HEK293 (cell line): ENCODE measurements around the gene MRPL45.
"Not testable (repeated sequence)": the region's sequence is repeated elsewhere in the genome, so short reads cannot be mapped to it uniquely, and the experiment has no call there.

Source experiments
- ATF2 ChIP-seq: fragments of 450-650 bp; formaldehyde crosslinking; IDR thresholded peaks from 2 replicates; pipeline ENCODE4 v1.5.1; 2016; ENCODE audit warnings: missing biosample characterization, missing genetic modification characterization, low read depth
- ELK4 ChIP-seq: IDR thresholded peaks from 2 replicates; pipeline ENCODE4 v1.6.1; 2011; ENCODE audit warnings: mild to moderate bottlenecking, low read depth, low read length, borderline replicate concordance
- GLI4 ChIP-seq: fragments of 450-650 bp; formaldehyde crosslinking; IDR thresholded peaks from 2 replicates; pipeline ENCODE4 v1.5.1; 2016; ENCODE audit warnings: missing biosample characterization, missing genetic modification characterization
- OSR2 ChIP-seq: fragments of 450-650 bp; formaldehyde crosslinking; IDR thresholded peaks from 2 replicates; pipeline ENCODE4 v1.5.1; 2016; ENCODE audit warnings: missing biosample characterization, missing genetic modification characterization
- SP3 ChIP-seq: fragments of 450-650 bp; formaldehyde crosslinking; IDR thresholded peaks from 2 replicates; pipeline ENCODE4 v1.5.1; 2016; ENCODE audit warnings: missing biosample characterization, missing genetic modification characterization
- ZNF114 ChIP-seq: fragments of 450-650 bp; formaldehyde crosslinking; IDR thresholded peaks from 2 replicates; pipeline ENCODE4 v1.5.0; 2017; ENCODE audit warnings: missing biosample characterization, missing genetic modification characterization
- ZNF335 ChIP-seq: fragments of 450-650 bp; formaldehyde crosslinking; conservative IDR thresholded peaks from 2 replicates; pipeline ENCODE4 v1.5.1; 2016; ENCODE audit warnings: missing biosample characterization, missing genetic modification characterization
- ZNF76 ChIP-seq: fragments of 450-650 bp; formaldehyde crosslinking; IDR thresholded peaks from 2 replicates; pipeline ENCODE4; 2016; ENCODE audit warnings: low read depth, missing biosample characterization, missing genetic modification characterization, borderline replicate concordance
- TF ChIP-seq, protein P1 (sequence below): fragments of 450-650 bp; formaldehyde crosslinking; IDR thresholded peaks from 2 replicates; pipeline ENCODE4 v1.5.1; 2016; ENCODE audit warnings: missing biosample characterization, missing genetic modification characterization
- TF ChIP-seq, protein P2 (sequence below): fragments of 450-650 bp; formaldehyde crosslinking; IDR thresholded peaks from 2 replicates; pipeline ENCODE4 v1.5.1; 2016; ENCODE audit warnings: missing biosample characterization, missing genetic modification characterization, borderline replicate concordance

GRCh38 chr17:38266571-38266970, 30.4 kb upstream of the MRPL45 start:
- TF ChIP-seq ZNF114; GLI4 (tag by site-specific recombination); SP3 (tag by site-specific recombination); OSR2 (tag by site-specific recombination); ELK4; ZNF76 (tag by site-specific recombination); ZNF335 (tag by site-specific recombination); ATF2 (tag by site-specific recombination): not testable (repeated sequence)
- TF ChIP-seq, protein P1, sequence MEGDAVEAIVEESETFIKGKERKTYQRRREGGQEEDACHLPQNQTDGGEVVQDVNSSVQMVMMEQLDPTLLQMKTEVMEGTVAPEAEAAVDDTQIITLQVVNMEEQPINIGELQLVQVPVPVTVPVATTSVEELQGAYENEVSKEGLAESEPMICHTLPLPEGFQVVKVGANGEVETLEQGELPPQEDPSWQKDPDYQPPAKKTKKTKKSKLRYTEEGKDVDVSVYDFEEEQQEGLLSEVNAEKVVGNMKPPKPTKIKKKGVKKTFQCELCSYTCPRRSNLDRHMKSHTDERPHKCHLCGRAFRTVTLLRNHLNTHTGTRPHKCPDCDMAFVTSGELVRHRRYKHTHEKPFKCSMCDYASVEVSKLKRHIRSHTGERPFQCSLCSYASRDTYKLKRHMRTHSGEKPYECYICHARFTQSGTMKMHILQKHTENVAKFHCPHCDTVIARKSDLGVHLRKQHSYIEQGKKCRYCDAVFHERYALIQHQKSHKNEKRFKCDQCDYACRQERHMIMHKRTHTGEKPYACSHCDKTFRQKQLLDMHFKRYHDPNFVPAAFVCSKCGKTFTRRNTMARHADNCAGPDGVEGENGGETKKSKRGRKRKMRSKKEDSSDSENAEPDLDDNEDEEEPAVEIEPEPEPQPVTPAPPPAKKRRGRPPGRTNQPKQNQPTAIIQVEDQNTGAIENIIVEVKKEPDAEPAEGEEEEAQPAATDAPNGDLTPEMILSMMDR (tag by site-specific recombination), result not testable (repeated sequence)
- TF ChIP-seq, protein P2, sequence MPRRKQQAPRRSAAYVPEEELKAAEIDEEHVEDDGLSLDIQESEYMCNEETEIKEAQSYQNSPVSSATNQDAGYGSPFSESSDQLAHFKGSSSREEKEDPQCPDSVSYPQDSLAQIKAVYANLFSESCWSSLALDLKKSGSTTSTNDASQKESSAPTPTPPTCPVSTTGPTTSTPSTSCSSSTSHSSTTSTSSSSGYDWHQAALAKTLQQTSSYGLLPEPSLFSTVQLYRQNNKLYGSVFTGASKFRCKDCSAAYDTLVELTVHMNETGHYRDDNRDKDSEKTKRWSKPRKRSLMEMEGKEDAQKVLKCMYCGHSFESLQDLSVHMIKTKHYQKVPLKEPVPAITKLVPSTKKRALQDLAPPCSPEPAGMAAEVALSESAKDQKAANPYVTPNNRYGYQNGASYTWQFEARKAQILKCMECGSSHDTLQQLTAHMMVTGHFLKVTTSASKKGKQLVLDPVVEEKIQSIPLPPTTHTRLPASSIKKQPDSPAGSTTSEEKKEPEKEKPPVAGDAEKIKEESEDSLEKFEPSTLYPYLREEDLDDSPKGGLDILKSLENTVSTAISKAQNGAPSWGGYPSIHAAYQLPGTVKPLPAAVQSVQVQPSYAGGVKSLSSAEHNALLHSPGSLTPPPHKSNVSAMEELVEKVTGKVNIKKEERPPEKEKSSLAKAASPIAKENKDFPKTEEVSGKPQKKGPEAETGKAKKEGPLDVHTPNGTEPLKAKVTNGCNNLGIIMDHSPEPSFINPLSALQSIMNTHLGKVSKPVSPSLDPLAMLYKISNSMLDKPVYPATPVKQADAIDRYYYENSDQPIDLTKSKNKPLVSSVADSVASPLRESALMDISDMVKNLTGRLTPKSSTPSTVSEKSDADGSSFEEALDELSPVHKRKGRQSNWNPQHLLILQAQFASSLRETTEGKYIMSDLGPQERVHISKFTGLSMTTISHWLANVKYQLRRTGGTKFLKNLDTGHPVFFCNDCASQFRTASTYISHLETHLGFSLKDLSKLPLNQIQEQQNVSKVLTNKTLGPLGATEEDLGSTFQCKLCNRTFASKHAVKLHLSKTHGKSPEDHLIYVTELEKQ (tag by site-specific recombination), result not testable (repeated sequence)
